ENCODE data around the gene APOA4. TPM values are rescaled to one million over a fixed set of nuclear protein-coding genes. Genes with fewer than 3 reads are reported as not detected.

Gene APOA4
- total and polyA plus RNA-seq, 2 of the 13 experiments (the other 11 are each of a cell fraction or from before 2014, with no cell fraction given) = 3.8 to 7.2 TPM

DNA sequence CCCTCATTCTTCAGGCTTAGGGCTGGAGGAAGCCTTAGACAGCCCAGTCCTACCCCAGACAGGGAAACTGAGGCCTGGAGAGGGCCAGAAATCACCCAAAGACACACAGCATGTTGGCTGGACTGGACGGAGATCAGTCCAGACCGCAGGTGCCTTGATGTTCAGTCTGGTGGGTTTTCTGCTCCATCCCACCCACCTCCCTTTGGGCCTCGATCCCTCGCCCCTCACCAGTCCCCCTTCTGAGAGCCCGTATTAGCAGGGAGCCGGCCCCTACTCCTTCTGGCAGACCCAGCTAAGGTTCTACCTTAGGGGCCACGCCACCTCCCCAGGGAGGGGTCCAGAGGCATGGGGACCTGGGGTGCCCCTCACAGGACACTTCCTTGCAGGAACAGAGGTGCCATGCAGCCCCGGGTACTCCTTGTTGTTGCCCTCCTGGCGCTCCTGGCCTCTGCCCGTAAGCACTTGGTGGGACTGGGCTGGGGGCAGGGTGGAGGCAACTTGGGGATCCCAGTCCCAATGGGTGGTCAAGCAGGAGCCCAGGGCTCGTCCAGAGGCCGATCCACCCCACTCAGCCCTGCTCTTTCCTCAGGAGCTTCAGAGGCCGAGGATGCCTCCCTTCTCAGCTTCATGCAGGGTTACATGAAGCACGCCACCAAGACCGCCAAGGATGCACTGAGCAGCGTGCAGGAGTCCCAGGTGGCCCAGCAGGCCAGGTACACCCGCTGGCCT lies 7.2 kb upstream of the APOA4 start (continued):
- TF ChIP-seq, protein P1, sequence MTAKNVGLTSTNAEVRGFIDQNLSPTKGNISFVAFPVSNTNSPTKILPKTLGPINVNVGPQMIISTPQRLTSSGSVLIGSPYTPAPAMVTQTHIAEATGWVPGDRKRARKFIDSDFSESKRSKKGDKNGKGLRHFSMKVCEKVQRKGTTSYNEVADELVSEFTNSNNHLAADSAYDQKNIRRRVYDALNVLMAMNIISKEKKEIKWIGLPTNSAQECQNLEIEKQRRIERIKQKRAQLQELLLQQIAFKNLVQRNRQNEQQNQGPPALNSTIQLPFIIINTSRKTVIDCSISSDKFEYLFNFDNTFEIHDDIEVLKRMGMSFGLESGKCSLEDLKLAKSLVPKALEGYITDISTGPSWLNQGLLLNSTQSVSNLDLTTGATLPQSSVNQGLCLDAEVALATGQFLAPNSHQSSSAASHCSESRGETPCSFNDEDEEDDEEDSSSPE (CRISPR knock-in tag; IDR thresholded peaks at IDR 0.05) = no peak
- TF ChIP-seq NFATC3 (CRISPR knock-in tag; IDR thresholded peaks at IDR 0.05) = no peak
- no peak for TF ChIP-seq ZNF333 (CRISPR knock-in tag; IDR thresholded peaks at IDR 0.05; ENCODE audit: borderline replicate concordance)
- peak; percentile 74 for TF ChIP-seq HNRNPL (IDR thresholded peaks at IDR 0.05; ENCODE audit: low read depth, low read length)
- TF ChIP-seq TOPORS (CRISPR knock-in tag; IDR thresholded peaks at IDR 0.05) = peak; percentile 24; the same call in 1 of the 2 replicates
- TF ChIP-seq ZBTB20 (CRISPR knock-in tag; IDR thresholded peaks at IDR 0.05; ENCODE audit: borderline replicate concordance, low read depth) = peak; percentile 37; the same call in 1 of the 2 replicates
- no peak for TF ChIP-seq MTF1 (CRISPR knock-in tag; IDR thresholded peaks at IDR 0.05)
- TF ChIP-seq KLF11 (CRISPR knock-in tag; IDR thresholded peaks at IDR 0.05) = no peak
- TF ChIP-seq, protein P2, sequence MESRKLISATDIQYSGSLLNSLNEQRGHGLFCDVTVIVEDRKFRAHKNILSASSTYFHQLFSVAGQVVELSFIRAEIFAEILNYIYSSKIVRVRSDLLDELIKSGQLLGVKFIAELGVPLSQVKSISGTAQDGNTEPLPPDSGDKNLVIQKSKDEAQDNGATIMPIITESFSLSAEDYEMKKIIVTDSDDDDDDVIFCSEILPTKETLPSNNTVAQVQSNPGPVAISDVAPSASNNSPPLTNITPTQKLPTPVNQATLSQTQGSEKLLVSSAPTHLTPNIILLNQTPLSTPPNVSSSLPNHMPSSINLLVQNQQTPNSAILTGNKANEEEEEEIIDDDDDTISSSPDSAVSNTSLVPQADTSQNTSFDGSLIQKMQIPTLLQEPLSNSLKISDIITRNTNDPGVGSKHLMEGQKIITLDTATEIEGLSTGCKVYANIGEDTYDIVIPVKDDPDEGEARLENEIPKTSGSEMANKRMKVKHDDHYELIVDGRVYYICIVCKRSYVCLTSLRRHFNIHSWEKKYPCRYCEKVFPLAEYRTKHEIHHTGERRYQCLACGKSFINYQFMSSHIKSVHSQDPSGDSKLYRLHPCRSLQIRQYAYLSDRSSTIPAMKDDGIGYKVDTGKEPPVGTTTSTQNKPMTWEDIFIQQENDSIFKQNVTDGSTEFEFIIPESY (CRISPR knock-in tag; IDR thresholded peaks at IDR 0.05) = peak; percentile 42; the same call in 1 of the 2 replicates
- TF ChIP-seq, protein P3, sequence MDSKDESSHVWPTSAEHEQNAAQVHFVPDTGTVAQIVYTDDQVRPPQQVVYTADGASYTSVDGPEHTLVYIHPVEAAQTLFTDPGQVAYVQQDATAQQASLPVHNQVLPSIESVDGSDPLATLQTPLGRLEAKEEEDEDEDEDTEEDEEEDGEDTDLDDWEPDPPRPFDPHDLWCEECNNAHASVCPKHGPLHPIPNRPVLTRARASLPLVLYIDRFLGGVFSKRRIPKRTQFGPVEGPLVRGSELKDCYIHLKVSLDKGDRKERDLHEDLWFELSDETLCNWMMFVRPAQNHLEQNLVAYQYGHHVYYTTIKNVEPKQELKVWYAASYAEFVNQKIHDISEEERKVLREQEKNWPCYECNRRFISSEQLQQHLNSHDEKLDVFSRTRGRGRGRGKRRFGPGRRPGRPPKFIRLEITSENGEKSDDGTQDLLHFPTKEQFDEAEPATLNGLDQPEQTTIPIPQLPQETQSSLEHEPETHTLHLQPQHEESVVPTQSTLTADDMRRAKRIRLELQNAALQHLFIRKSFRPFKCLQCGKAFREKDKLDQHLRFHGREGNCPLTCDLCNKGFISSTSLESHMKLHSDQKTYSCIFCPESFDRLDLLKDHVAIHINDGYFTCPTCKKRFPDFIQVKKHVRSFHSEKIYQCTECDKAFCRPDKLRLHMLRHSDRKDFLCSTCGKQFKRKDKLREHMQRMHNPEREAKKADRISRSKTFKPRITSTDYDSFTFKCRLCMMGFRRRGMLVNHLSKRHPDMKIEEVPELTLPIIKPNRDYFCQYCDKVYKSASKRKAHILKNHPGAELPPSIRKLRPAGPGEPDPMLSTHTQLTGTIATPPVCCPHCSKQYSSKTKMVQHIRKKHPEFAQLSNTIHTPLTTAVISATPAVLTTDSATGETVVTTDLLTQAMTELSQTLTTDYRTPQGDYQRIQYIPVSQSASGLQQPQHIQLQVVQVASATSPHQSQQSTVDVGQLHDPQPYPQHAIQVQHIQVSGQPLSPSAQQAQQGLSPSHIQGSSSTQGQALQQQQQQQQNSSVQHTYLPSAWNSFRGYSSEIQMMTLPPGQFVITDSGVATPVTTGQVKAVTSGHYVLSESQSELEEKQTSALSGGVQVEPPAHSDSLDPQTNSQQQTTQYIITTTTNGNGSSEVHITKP (CRISPR knock-in tag; IDR thresholded peaks at IDR 0.05; ENCODE audit: low read depth) = no peak
- no peak for TF ChIP-seq GATAD2A (CRISPR knock-in tag; IDR thresholded peaks at IDR 0.05)
- TF ChIP-seq HNF4A (CRISPR knock-in tag; IDR thresholded peaks at IDR 0.05) = no peak
- TF ChIP-seq, protein P4, sequence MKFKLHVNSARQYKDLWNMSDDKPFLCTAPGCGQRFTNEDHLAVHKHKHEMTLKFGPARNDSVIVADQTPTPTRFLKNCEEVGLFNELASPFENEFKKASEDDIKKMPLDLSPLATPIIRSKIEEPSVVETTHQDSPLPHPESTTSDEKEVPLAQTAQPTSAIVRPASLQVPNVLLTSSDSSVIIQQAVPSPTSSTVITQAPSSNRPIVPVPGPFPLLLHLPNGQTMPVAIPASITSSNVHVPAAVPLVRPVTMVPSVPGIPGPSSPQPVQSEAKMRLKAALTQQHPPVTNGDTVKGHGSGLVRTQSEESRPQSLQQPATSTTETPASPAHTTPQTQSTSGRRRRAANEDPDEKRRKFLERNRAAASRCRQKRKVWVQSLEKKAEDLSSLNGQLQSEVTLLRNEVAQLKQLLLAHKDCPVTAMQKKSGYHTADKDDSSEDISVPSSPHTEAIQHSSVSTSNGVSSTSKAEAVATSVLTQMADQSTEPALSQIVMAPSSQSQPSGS (CRISPR knock-in tag; IDR thresholded peaks at IDR 0.05) = no peak
- peak; percentile 51 for TF ChIP-seq RBFOX2 (IDR thresholded peaks at IDR 0.05; ENCODE audit: low read depth, low read length)
- no peak for TF ChIP-seq ZNF792 (CRISPR knock-in tag; IDR thresholded peaks at IDR 0.05)
- no peak for TF ChIP-seq ZKSCAN8 (CRISPR knock-in tag; IDR thresholded peaks at IDR 0.05; ENCODE audit: borderline replicate concordance)
- TF ChIP-seq HOXD1 (CRISPR knock-in tag; IDR thresholded peaks at IDR 0.05) = no peak
- no peak for TF ChIP-seq MBD4 (IDR thresholded peaks at IDR 0.05; ENCODE audit: borderline replicate concordance, low read length)
- no peak for TF ChIP-seq MED8 (CRISPR knock-in tag; IDR thresholded peaks at IDR 0.05; ENCODE audit: insufficient replicate concordance)
- TF ChIP-seq JUNB (CRISPR knock-in tag; IDR thresholded peaks at IDR 0.05; ENCODE audit: borderline replicate concordance) = no peak

Measured in HepG2 (cell line).